GM12878 (cell line): ENCODE results near the gene NDUFAF5.

Source experiments
- MYC ChIP-seq: IDR thresholded peaks from 2 replicates; pipeline ENCODE4 v1.6.1; 2011; ENCODE audit warnings: mild to moderate bottlenecking, low read length, moderate library complexity, inconsistent platforms; ENCODE audit not compliant: insufficient read depth, insufficient replicate concordance, insufficient read length, severe bottlenecking
- TF ChIP-seq, protein P1 (sequence below), 3 experiments: IDR thresholded peaks in 2 of 3; conservative IDR thresholded peaks in 1 of 3; 2 replicates each; pipeline ENCODE4 v1.5.1; 2011; ENCODE audit warnings: low read depth in 3 of 3, low read length in 3 of 3, mild to moderate bottlenecking in 3 of 3, control low read depth in 2 of 3, moderate library complexity in 2 of 3, inconsistent platforms in 1 of 3, mixed read lengths in 1 of 3; ENCODE audit not compliant: control insufficient read depth in 2 of 3, insufficient read depth in 1 of 3; ENCODE audit errors: extremely low read depth in 1 of 3
- TF ChIP-seq, protein P2 (sequence below): fragments of 450-650 bp; formaldehyde crosslinking; IDR thresholded peaks from 2 replicates; pipeline ENCODE4 v1.4.0; 2022; ENCODE audit warnings: mild to moderate bottlenecking, moderate library complexity

DNA sequence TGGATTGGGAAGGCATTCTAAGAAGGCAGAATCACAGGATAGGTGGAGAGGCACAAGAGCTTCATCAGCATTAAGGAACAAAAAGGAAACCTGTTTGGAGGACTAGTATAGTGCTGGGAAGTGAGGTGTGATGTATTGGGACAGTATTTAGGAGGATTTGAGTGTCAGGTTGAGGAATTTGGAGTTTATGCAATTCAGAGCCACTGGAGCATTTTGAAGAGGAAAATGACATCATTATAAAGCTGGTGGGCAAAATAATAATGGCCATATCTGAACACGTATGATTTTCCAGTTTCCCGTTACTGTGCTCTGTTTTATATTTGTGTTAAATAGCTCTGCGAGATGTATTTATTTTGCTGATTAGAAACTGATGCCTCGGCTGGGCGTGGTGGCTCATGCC is 14.2 kb downstream of the NDUFAF5 start:
- TF ChIP-seq, protein P1, sequence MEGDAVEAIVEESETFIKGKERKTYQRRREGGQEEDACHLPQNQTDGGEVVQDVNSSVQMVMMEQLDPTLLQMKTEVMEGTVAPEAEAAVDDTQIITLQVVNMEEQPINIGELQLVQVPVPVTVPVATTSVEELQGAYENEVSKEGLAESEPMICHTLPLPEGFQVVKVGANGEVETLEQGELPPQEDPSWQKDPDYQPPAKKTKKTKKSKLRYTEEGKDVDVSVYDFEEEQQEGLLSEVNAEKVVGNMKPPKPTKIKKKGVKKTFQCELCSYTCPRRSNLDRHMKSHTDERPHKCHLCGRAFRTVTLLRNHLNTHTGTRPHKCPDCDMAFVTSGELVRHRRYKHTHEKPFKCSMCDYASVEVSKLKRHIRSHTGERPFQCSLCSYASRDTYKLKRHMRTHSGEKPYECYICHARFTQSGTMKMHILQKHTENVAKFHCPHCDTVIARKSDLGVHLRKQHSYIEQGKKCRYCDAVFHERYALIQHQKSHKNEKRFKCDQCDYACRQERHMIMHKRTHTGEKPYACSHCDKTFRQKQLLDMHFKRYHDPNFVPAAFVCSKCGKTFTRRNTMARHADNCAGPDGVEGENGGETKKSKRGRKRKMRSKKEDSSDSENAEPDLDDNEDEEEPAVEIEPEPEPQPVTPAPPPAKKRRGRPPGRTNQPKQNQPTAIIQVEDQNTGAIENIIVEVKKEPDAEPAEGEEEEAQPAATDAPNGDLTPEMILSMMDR (IDR thresholded peaks at IDR 0.05 in 2 of 3, conservative IDR thresholded peaks at IDR 0.05 in 1 of 3; ENCODE audit: control insufficient read depth in 2 of 3, extremely low read depth in 1 of 3, insufficient read depth in 1 of 3, low read depth in 3 of 3, low read length in 3 of 3): no peak
- TF ChIP-seq, protein P2, sequence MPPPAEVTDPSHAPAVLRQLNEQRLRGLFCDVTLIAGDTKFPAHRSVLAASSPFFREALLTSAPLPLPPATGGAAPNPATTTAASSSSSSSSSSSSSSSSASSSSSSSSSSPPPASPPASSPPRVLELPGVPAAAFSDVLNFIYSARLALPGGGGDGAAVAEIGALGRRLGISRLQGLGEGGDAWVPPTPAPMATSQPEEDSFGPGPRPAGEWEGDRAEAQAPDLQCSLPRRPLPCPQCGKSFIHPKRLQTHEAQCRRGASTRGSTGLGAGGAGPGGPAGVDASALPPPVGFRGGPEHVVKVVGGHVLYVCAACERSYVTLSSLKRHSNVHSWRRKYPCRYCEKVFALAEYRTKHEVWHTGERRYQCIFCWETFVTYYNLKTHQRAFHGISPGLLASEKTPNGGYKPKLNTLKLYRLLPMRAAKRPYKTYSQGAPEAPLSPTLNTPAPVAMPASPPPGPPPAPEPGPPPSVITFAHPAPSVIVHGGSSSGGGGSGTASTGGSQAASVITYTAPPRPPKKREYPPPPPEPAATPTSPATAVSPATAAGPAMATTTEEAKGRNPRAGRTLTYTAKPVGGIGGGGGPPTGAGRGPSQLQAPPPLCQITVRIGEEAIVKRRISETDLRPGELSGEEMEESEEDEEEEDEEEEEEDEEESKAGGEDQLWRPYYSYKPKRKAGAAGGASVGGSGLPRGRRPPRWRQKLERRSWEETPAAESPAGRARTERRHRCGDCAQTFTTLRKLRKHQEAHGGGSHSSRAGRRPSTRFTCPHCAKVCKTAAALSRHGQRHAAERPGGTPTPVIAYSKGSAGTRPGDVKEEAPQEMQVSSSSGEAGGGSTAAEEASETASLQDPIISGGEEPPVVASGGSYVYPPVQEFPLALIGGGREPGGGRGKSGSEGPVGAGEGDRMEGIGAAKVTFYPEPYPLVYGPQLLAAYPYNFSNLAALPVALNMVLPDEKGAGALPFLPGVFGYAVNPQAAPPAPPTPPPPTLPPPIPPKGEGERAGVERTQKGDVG (CRISPR knock-in tag): no peak
- TF ChIP-seq MYC: no peak
